ENCODE results near the gene LPAR5. TPM values are rescaled to one million over a fixed set of nuclear protein-coding genes. Genes with fewer than 3 reads are reported as not detected.

LPAR5 gene
- total RNA-seq, 1 experiment from 2014 or later, result 0.20 TPM

DNA sequence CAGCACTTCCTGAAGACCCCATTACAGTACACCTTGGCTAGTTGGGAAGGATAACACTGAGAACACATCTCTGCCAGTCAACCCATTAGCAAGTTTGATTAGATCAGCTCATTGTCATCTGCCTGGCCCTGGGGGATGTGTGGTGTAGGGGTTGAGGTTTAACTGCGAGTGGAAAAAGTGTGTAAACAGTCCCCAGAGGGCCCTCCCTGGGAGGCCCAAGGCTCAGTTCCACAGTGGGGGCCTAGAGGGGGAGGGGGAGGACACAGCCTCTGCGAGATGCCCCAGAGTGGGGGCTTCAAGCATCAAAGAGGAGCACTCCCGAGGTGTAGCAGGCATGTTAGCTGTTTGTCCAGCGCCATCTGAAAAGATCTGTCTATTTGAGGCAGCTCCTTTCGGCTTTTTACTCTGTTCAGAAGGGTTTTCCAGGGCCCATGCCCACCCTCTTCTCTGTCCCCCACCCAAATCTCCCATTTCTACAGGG lies 344 bp downstream of the LPAR5 start:
- DNase-seq (ENCODE audit: low spot score) (no peak), ATAC-seq (no peak)
- Mint-ChIP-seq H3K27me3 (ENCODE audit: low read depth) (peaks cover 3% of the 10 kb centered on the region), H3K36me3 (no peaks in the 10 kb centered on the region), H3K4me3 (no peak overlapping the region), H3K27ac (no peak overlapping the region), H3K9me3 (no peaks in the 10 kb centered on the region), H3K4me1 (peaks cover 19% of the 10 kb centered on the region)
- peak; percentile 56 for TF ChIP-seq ZNF263 (CRISPR knock-in tag; IDR thresholded peaks at IDR 0.05; ENCODE audit: low read depth)
- TF ChIP-seq RORB (CRISPR knock-in tag; IDR thresholded peaks at IDR 0.05), result no peak
- ChIA-PET POLR2A (interaction anchor here (0.8 kb wide), 1 partner anchor 9 kb away, joined by 4 read pairs; no protein-coding TSS in a partner anchor), CTCF (interaction anchor here (0.5 to 2.7 kb wide), 13 partner anchors 9 to 237 kb away, joined by 3 to 19 read pairs (median 3); partner anchors contain the start of genes ACRBP and ZNF384)

DNA sequence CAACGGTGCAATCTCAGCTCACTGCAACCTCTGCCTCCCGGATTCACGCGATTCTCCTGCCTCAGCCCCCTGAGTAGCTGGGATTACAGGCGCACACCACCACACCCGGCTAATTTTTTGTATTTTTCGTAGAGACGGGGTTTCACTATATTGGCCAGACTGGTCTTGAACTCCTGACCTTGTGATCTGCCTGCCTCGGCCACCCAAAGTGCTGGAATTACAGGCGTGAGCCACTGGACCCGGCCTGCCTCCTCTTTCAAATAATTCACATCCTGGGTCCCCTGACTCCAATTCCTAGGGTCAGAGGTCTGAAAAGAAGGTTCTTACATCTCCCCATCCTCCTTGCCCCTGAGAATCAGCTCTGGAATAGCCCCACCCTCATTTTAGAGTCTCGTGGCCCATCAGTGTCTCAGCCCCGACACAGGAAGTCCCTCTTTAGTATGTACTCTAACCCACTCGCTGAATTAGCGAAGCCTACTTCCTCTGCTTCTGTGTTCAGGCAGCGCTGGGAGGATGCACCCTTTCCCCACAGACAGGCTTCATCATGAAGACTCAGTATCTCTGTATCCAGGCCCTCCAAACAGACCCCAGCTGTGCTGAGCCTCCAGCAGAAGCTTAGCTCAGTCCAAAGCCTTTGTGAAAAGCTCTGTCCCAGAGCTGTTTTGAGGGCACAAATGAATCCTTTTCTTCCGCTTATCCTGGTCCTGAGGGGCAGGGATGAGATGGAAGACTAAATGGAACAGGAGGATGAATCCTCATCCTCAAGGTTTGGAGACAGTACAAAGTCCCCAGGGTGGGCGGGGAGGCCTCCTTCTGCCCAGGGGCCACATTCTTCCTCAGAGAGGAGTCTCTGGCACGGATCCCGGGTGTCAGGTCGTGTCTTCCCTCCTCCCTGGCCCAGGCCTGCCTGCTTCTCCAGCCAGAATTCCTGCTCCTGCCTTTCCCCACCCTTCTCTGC lies 3.5 kb downstream of the LPAR5 start:
- DNase-seq (ENCODE audit: low spot score) (no peak), ATAC-seq (no peak; the same call in 1 of the 2 replicates)
- ChIA-PET CTCF (interaction anchor here (1.5 to 4.3 kb wide), 2 partner anchors 12 to 20 kb away, joined by 3 to 25 read pairs; no protein-coding TSS in a partner anchor), POLR2A (no interaction called here)
- no peaks in the 10 kb centered on the region for H3K36me3 Mint-ChIP-seq
- H3K27me3 Mint-ChIP-seq (ENCODE audit: low read depth), result peaks cover 3% of the 10 kb centered on the region
- H3K4me3 Mint-ChIP-seq, result no peak overlapping the region
- H3K9me3 Mint-ChIP-seq, result no peaks in the 10 kb centered on the region
- 0 out of 2 replicates have a peak overlapping the region, but pooled peaks have one; percentile 76 for H3K27ac Mint-ChIP-seq
- H3K4me1 Mint-ChIP-seq, result peaks cover 19% of the 10 kb centered on the region
- no peak for TF ChIP-seq MXD4 (CRISPR knock-in tag; IDR thresholded peaks at IDR 0.05; ENCODE audit: borderline replicate concordance)
- TF ChIP-seq, protein P1, sequence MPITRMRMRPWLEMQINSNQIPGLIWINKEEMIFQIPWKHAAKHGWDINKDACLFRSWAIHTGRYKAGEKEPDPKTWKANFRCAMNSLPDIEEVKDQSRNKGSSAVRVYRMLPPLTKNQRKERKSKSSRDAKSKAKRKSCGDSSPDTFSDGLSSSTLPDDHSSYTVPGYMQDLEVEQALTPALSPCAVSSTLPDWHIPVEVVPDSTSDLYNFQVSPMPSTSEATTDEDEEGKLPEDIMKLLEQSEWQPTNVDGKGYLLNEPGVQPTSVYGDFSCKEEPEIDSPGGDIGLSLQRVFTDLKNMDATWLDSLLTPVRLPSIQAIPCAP (CRISPR knock-in tag; IDR thresholded peaks at IDR 0.05), result no peak
- TF ChIP-seq, protein P2, sequence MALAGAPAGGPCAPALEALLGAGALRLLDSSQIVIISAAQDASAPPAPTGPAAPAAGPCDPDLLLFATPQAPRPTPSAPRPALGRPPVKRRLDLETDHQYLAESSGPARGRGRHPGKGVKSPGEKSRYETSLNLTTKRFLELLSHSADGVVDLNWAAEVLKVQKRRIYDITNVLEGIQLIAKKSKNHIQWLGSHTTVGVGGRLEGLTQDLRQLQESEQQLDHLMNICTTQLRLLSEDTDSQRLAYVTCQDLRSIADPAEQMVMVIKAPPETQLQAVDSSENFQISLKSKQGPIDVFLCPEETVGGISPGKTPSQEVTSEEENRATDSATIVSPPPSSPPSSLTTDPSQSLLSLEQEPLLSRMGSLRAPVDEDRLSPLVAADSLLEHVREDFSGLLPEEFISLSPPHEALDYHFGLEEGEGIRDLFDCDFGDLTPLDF (CRISPR knock-in tag; IDR thresholded peaks at IDR 0.05), result no peak
- no peak for TF ChIP-seq ZNF416 (CRISPR knock-in tag; IDR thresholded peaks at IDR 0.05)
- TF ChIP-seq HMGA2 (CRISPR knock-in tag; IDR thresholded peaks at IDR 0.05), result no peak
- TF ChIP-seq IRF2 (CRISPR knock-in tag; IDR thresholded peaks at IDR 0.05; ENCODE audit: borderline replicate concordance, low read depth), result no peak
- no peak for TF ChIP-seq FOXJ3 (CRISPR knock-in tag; IDR thresholded peaks at IDR 0.05; ENCODE audit: borderline replicate concordance)
- no peak for TF ChIP-seq ZNF317 (CRISPR knock-in tag; IDR thresholded peaks at IDR 0.05; ENCODE audit: borderline replicate concordance, low read depth)
- TF ChIP-seq ZNF671 (CRISPR knock-in tag; IDR thresholded peaks at IDR 0.05), result no peak
- no peak for TF ChIP-seq RELA (CRISPR knock-in tag; IDR thresholded peaks at IDR 0.05; ENCODE audit: borderline replicate concordance)
- TF ChIP-seq ZNF263 (CRISPR knock-in tag; IDR thresholded peaks at IDR 0.05; ENCODE audit: low read depth), result no peak
- TF ChIP-seq, protein P3, sequence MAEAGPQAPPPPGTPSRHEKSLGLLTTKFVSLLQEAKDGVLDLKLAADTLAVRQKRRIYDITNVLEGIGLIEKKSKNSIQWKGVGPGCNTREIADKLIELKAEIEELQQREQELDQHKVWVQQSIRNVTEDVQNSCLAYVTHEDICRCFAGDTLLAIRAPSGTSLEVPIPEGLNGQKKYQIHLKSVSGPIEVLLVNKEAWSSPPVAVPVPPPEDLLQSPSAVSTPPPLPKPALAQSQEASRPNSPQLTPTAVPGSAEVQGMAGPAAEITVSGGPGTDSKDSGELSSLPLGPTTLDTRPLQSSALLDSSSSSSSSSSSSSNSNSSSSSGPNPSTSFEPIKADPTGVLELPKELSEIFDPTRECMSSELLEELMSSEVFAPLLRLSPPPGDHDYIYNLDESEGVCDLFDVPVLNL (CRISPR knock-in tag; IDR thresholded peaks at IDR 0.05; ENCODE audit: borderline replicate concordance, low read depth), result no peak
- no peak for TF ChIP-seq GTF2I (CRISPR knock-in tag; conservative IDR thresholded peaks at IDR 0.05)

DNA sequence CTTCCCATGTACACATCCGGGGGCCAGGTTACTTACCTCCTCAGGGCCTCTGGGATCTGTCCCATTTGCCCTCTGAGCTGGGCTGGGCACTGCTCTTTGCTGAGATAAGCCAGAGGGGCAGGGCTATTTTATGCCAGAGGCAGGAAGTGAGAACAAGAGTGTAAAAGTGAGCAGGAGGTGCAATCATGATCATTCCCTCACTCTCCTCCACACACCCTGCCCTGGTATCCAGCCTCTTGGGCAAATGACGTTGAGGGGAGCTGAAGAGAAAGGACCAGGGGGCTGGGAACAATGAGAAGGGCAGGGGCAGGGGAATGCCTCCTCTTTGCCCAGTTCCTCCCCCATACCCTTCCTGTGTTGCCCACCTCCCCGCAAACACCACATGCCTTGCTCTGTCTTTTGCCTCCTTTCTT lies 4.2 kb downstream of the LPAR5 start:
- H3K4me3 Mint-ChIP-seq, result no peak overlapping the region
- DNase-seq (ENCODE audit: low spot score) (no peak), ATAC-seq (no peak)
- H3K4me1 Mint-ChIP-seq, result peaks cover 19% of the 10 kb centered on the region
- no peaks in the 10 kb centered on the region for H3K36me3 Mint-ChIP-seq
- CTCF ChIA-PET, result interaction anchor here (1.5 to 4.3 kb wide), 2 partner anchors 11 to 21 kb away, joined by 3 to 25 read pairs; no protein-coding TSS in a partner anchor
- POLR2A ChIA-PET, result no interaction called here
- H3K9me3 Mint-ChIP-seq, result no peaks in the 10 kb centered on the region
- H3K27ac Mint-ChIP-seq, result no peak overlapping the region
- peaks cover 3% of the 10 kb centered on the region for H3K27me3 Mint-ChIP-seq (ENCODE audit: low read depth)
- no peak for TF ChIP-seq TP53 (CRISPR knock-in tag; IDR thresholded peaks at IDR 0.05)
- TF ChIP-seq, protein P4, sequence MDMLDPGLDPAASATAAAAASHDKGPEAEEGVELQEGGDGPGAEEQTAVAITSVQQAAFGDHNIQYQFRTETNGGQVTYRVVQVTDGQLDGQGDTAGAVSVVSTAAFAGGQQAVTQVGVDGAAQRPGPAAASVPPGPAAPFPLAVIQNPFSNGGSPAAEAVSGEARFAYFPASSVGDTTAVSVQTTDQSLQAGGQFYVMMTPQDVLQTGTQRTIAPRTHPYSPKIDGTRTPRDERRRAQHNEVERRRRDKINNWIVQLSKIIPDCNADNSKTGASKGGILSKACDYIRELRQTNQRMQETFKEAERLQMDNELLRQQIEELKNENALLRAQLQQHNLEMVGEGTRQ (CRISPR knock-in tag; IDR thresholded peaks at IDR 0.05), result no peak
- TF ChIP-seq KAT7 (CRISPR knock-in tag; IDR thresholded peaks at IDR 0.05; ENCODE audit: borderline replicate concordance), result no peak
- TF ChIP-seq ZNF416 (CRISPR knock-in tag; IDR thresholded peaks at IDR 0.05), result no peak
- TF ChIP-seq, protein P3 (CRISPR knock-in tag; IDR thresholded peaks at IDR 0.05; ENCODE audit: borderline replicate concordance, low read depth), result no peak
- TF ChIP-seq CBFB (CRISPR knock-in tag; IDR thresholded peaks at IDR 0.05; ENCODE audit: low read depth), result no peak
- TF ChIP-seq, protein P5, sequence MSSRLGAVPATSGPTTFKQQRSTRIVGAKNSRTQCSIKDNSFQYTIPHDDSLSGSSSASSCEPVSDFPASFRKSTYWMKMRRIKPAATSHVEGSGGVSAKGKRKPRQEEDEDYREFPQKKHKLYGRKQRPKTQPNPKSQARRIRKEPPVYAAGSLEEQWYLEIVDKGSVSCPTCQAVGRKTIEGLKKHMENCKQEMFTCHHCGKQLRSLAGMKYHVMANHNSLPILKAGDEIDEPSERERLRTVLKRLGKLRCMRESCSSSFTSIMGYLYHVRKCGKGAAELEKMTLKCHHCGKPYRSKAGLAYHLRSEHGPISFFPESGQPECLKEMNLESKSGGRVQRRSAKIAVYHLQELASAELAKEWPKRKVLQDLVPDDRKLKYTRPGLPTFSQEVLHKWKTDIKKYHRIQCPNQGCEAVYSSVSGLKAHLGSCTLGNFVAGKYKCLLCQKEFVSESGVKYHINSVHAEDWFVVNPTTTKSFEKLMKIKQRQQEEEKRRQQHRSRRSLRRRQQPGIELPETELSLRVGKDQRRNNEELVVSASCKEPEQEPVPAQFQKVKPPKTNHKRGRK (CRISPR knock-in tag; IDR thresholded peaks at IDR 0.05; ENCODE audit: borderline replicate concordance), result no peak
- TF ChIP-seq, protein P6, sequence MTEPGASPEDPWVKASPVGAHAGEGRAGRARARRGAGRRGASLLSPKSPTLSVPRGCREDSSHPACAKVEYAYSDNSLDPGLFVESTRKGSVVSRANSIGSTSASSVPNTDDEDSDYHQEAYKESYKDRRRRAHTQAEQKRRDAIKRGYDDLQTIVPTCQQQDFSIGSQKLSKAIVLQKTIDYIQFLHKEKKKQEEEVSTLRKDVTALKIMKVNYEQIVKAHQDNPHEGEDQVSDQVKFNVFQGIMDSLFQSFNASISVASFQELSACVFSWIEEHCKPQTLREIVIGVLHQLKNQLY (CRISPR knock-in tag; IDR thresholded peaks at IDR 0.05), result no peak
- TF ChIP-seq, protein P1 (CRISPR knock-in tag; IDR thresholded peaks at IDR 0.05), result no peak
- TF ChIP-seq ZNF317 (CRISPR knock-in tag; IDR thresholded peaks at IDR 0.05; ENCODE audit: borderline replicate concordance, low read depth), result no peak
- TF ChIP-seq ZNF263 (CRISPR knock-in tag; IDR thresholded peaks at IDR 0.05; ENCODE audit: low read depth), result no peak

All from WTC11 (cell line).